WTC11 (cell line): ENCODE data around the gene IL1B.

Experiments
- GRHL2 ChIP-seq: fragments of 250-450 bp; sonication (Bioruptor Pico); IDR thresholded peaks from 2 replicates; pipeline ENCODE4 v1.8.0; 2022; ENCODE audit warnings: mild to moderate bottlenecking, moderate library complexity; ENCODE audit not compliant: insufficient replicate concordance, severe bottlenecking
- KAT7 ChIP-seq: sonication (generic); formaldehyde crosslinking; IDR thresholded peaks from 2 replicates; pipeline ENCODE4 v1.8.1; 2023; ENCODE audit warnings: missing genetic modification reagents, mild to moderate bottlenecking, borderline replicate concordance
- NR2C2 ChIP-seq: sonication (generic); formaldehyde crosslinking; IDR thresholded peaks from 2 replicates; pipeline ENCODE4 v1.8.0; 2022; ENCODE audit warnings: mild to moderate bottlenecking, missing genetic modification reagents
- TF ChIP-seq, protein P1 (sequence below): sonication (generic); formaldehyde crosslinking; IDR thresholded peaks from 2 replicates; pipeline ENCODE4 v1.8.0; 2023; ENCODE audit warnings: mild to moderate bottlenecking, missing genetic modification reagents
- TF ChIP-seq, protein P2 (sequence below): fragments of 200-600 bp; IDR thresholded peaks from 2 replicates; pipeline ENCODE4 v1.8.0; 2022; ENCODE audit warnings: antibody characterized with exemption

DNA sequence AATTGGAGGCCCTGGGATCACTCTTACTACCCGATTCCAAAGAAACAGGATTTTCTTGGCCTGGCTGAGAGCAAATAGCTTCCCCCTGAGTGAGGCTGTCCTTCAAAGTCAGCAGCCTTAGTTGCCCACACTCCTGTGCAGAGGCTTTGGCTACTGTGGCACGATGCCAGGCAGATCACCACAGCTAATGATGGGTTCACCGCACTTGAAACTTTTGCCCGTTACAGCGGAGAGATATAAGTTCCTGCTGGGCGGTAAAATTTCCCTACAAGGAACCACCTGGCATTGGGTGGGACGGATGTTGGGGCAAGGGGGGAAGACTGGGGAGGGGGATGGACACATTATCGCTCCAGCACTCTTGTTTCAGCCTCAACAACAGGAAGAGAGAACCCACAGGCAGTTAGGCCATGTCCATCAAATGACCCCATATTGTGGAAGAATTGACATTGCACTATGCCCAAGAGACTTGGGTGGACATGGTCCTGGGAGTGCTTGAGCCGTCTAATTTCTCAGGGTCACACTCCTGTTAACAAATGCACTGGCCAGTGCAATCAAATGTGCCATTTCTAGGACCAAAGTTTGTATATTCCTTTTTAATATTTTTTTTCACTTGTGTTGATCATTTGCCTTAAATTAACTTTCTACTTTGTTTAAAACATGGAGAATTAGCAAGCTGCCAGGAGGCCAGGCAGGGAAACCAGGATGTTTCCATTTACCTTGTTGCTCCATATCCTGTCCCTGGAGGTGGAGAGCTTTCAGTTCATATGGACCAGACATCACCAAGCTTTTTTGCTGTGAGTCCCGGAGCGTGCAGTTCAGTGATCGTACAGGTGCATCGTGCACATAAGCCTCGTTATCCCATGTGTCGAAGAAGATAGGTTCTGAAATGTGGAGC is 4.4 kb downstream of the IL1B start:
- no peak for TF ChIP-seq NR2C2 (CRISPR knock-in tag)
- TF ChIP-seq, protein P1, sequence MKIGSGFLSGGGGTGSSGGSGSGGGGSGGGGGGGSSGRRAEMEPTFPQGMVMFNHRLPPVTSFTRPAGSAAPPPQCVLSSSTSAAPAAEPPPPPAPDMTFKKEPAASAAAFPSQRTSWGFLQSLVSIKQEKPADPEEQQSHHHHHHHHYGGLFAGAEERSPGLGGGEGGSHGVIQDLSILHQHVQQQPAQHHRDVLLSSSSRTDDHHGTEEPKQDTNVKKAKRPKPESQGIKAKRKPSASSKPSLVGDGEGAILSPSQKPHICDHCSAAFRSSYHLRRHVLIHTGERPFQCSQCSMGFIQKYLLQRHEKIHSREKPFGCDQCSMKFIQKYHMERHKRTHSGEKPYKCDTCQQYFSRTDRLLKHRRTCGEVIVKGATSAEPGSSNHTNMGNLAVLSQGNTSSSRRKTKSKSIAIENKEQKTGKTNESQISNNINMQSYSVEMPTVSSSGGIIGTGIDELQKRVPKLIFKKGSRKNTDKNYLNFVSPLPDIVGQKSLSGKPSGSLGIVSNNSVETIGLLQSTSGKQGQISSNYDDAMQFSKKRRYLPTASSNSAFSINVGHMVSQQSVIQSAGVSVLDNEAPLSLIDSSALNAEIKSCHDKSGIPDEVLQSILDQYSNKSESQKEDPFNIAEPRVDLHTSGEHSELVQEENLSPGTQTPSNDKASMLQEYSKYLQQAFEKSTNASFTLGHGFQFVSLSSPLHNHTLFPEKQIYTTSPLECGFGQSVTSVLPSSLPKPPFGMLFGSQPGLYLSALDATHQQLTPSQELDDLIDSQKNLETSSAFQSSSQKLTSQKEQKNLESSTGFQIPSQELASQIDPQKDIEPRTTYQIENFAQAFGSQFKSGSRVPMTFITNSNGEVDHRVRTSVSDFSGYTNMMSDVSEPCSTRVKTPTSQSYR = no peak
- TF ChIP-seq GRHL2 = no peak
- TF ChIP-seq, protein P2, sequence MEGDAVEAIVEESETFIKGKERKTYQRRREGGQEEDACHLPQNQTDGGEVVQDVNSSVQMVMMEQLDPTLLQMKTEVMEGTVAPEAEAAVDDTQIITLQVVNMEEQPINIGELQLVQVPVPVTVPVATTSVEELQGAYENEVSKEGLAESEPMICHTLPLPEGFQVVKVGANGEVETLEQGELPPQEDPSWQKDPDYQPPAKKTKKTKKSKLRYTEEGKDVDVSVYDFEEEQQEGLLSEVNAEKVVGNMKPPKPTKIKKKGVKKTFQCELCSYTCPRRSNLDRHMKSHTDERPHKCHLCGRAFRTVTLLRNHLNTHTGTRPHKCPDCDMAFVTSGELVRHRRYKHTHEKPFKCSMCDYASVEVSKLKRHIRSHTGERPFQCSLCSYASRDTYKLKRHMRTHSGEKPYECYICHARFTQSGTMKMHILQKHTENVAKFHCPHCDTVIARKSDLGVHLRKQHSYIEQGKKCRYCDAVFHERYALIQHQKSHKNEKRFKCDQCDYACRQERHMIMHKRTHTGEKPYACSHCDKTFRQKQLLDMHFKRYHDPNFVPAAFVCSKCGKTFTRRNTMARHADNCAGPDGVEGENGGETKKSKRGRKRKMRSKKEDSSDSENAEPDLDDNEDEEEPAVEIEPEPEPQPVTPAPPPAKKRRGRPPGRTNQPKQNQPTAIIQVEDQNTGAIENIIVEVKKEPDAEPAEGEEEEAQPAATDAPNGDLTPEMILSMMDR = no peak
- TF ChIP-seq KAT7 (CRISPR knock-in tag) = no peak
